ENCODE data around the gene HDDC2. TPM values are rescaled to one million over a fixed set of nuclear protein-coding genes. Genes with fewer than 3 reads are reported as not detected.

Gene HDDC2
- total and polyA plus RNA-seq, 2 experiments from 2014 or later, result 55.1 to 83.2 TPM

- Histone ChIP-seq H3K9ac (no peak overlapping the region), H3K4me2 (ENCODE audit: unreplicated experiment) (no peak overlapping the region), H3F3A (ENCODE audit: insufficient read depth) (peaks cover 22% of the 10 kb centered on the region), H3K36me3 (ENCODE audit: low read depth) (no peaks in the 10 kb centered on the region), H3K4me1 (ENCODE audit: insufficient read depth) (peaks cover 7% of the 10 kb centered on the region), H3K27ac (no peak overlapping the region), H2AFZ (no peak overlapping the region), H4K20me1 (ENCODE audit: insufficient read depth) (no peaks in the 10 kb centered on the region), H3K9me2 (ENCODE audit: insufficient read depth) (no peaks in the 10 kb centered on the region), H3K4me3 (no peak overlapping the region), H3K27me3 (replicated peaks; ENCODE audit: insufficient read depth) (peaks cover 6% of the 10 kb centered on the region; the same call in 1 of the 2 replicates), H3K9me3 (ENCODE audit: low read depth) (no peaks in the 10 kb centered on the region), H3K79me2 (ENCODE audit: insufficient read depth) (peaks cover 8% of the 10 kb centered on the region)
- DNase-seq, result no peak
- no peak for TF ChIP-seq EZH2phosphoT487 (IDR thresholded peaks at IDR 0.05; ENCODE audit: insufficient read depth, low read depth)
- no peak for TF ChIP-seq EZH2 (IDR thresholded peaks at IDR 0.05; ENCODE audit: insufficient read depth, poor library complexity, severe bottlenecking)
- in situ Hi-C loops (cut with MboI), result loop anchor here (10.0 kb wide), 2 partner anchors 430 to 650 kb away; partner anchors contain the start of gene HINT3
- 67 to 72% methylated on average over 3 of the region's 3 CpGs for WGBS, 2 experiments (ENCODE audit: low coverage in 1 of 2, low lambda C conversion rate in 2 of 2, missing lambda C conversion rate in 2 of 2)
These were observed 3.3 kb upstream of the HDDC2 start for GRCh38 chr6:125304970-125305660.

DNA sequence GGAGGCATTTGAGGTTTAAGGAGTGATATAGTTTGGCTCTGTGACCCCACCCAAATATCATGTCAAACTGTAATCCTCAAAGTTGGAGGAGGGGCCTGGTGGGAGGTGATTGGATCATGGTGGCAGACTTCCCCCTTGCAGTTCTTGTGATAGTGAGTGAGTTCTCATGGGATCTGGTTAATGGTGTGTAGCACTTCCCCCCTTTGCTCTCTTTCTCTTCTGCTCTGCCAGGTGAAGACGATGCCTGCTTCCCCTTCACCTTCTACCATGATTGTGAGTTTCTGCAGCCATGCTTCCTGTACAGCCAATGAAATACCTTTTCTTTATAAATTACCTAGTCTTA, 1.7 kb upstream of the HDDC2 start:
- H3K9me2 ChIP-seq (ENCODE audit: insufficient read depth), result no peaks in the 10 kb centered on the region
- H3K27ac ChIP-seq, result no peak overlapping the region
- in situ Hi-C loops (cut with MboI), result loop anchor here (10.0 kb wide), 2 partner anchors 429 to 651 kb away; partner anchors contain the start of gene HINT3
- H3K9ac ChIP-seq, result no peak overlapping the region
- WGBS, 2 experiments (ENCODE audit: low coverage in 1 of 2, low lambda C conversion rate in 2 of 2, missing lambda C conversion rate in 2 of 2), result 89 to 100% methylated on average over 1 of the region's 1 CpG
- DNase-seq, result no peak
- H3K79me2 ChIP-seq (ENCODE audit: insufficient read depth), result peaks cover 24% of the 10 kb centered on the region
- peaks cover 6% of the 10 kb centered on the region; the same call in 1 of the 2 replicates for H3K27me3 ChIP-seq (replicated peaks; ENCODE audit: insufficient read depth)
- no peaks in the 10 kb centered on the region for H4K20me1 ChIP-seq (ENCODE audit: insufficient read depth)
- no peaks in the 10 kb centered on the region for H3K9me3 ChIP-seq (ENCODE audit: low read depth)
- no peak overlapping the region for H2AFZ ChIP-seq
- H3K4me1 ChIP-seq (ENCODE audit: insufficient read depth), result peaks cover 13% of the 10 kb centered on the region
- H3K36me3 ChIP-seq (ENCODE audit: low read depth), result peaks cover 12% of the 10 kb centered on the region
- H3F3A ChIP-seq (ENCODE audit: insufficient read depth), result peaks cover 22% of the 10 kb centered on the region
- TF ChIP-seq EZH2phosphoT487 (IDR thresholded peaks at IDR 0.05; ENCODE audit: insufficient read depth, low read depth) (no peak), EZH2 (IDR thresholded peaks at IDR 0.05; ENCODE audit: insufficient read depth, poor library complexity, severe bottlenecking) (no peak)
- H3K4me2 ChIP-seq (ENCODE audit: unreplicated experiment), result no peak overlapping the region
- no peak overlapping the region for H3K4me3 ChIP-seq

GRCh38 chr6:125302840-125303511, 1.2 kb upstream of the HDDC2 start:
- Histone ChIP-seq H3K27me3 (replicated peaks; ENCODE audit: insufficient read depth) (peaks cover 6% of the 10 kb centered on the region; the same call in 1 of the 2 replicates), H3F3A (ENCODE audit: insufficient read depth) (peaks cover 22% of the 10 kb centered on the region), H3K4me3 (no peak overlapping the region), H3K9me2 (ENCODE audit: insufficient read depth) (no peaks in the 10 kb centered on the region), H3K9me3 (ENCODE audit: low read depth) (no peaks in the 10 kb centered on the region), H3K79me2 (ENCODE audit: insufficient read depth) (peaks cover 29% of the 10 kb centered on the region), H3K36me3 (ENCODE audit: low read depth) (peaks cover 17% of the 10 kb centered on the region), H3K4me2 (ENCODE audit: unreplicated experiment) (no peak overlapping the region), H3K9ac (no peak overlapping the region), H3K27ac (no peak overlapping the region), H2AFZ (peak overlapping the region; percentile 86), H4K20me1 (ENCODE audit: insufficient read depth) (no peaks in the 10 kb centered on the region), H3K4me1 (ENCODE audit: insufficient read depth) (peaks cover 13% of the 10 kb centered on the region)
- DNase-seq, result no peak
- in situ Hi-C loops (cut with MboI), result loop anchor here (10.0 kb wide), 2 partner anchors 428 to 652 kb away; partner anchors contain the start of gene HINT3
- TF ChIP-seq EZH2phosphoT487 (IDR thresholded peaks at IDR 0.05; ENCODE audit: insufficient read depth, low read depth), result no peak
- no peak for TF ChIP-seq EZH2 (IDR thresholded peaks at IDR 0.05; ENCODE audit: insufficient read depth, poor library complexity, severe bottlenecking)
- 53 to 57% methylated on average over 4 of the region's 4 CpGs for WGBS, 2 experiments (ENCODE audit: low coverage in 1 of 2, low lambda C conversion rate in 2 of 2, missing lambda C conversion rate in 2 of 2)

DNA sequence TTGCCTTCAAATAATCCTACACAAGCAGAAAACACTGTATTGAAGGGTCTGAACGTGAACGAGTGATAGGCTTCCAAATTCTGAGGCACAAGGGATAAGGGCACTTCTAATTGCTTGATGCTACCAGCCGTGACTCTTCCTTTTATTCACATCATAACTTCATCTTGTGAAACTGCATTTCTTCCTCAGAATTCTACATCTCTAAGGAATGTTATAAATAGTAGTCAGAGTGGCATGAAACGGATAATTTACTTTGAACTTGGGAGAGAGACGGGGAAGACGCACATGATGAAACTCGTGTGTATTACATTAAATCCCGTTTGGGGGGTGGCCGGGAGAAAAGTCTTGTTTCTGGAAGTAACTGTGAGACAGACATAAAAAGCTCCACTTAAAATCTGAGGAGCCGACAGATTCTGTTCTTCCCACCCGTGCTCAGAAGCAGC, 754 bp downstream of the HDDC2 start:
- Histone ChIP-seq H3K9me3 (ENCODE audit: low read depth) (no peaks in the 10 kb centered on the region), H2AFZ (peak overlapping the region; percentile 86), H3K4me2 (ENCODE audit: unreplicated experiment) (peak overlapping the region; percentile 94), H3K4me1 (ENCODE audit: insufficient read depth) (peaks cover 20% of the 10 kb centered on the region), H3F3A (ENCODE audit: insufficient read depth) (peaks cover 22% of the 10 kb centered on the region), H3K27me3 (replicated peaks; ENCODE audit: insufficient read depth) (peaks cover 3% of the 10 kb centered on the region; the same call in 1 of the 2 replicates), H3K4me3 (peak overlapping the region; percentile 82), H3K27ac (peak overlapping the region; percentile 61), H3K79me2 (ENCODE audit: insufficient read depth) (peaks cover 47% of the 10 kb centered on the region), H4K20me1 (ENCODE audit: insufficient read depth) (no peaks in the 10 kb centered on the region), H3K9ac (peak overlapping the region; percentile 86), H3K36me3 (ENCODE audit: low read depth) (peaks cover 32% of the 10 kb centered on the region), H3K9me2 (ENCODE audit: insufficient read depth) (no peaks in the 10 kb centered on the region)
- WGBS, 2 experiments (ENCODE audit: low coverage in 1 of 2, low lambda C conversion rate in 2 of 2, missing lambda C conversion rate in 2 of 2), result 0 to 1% methylated on average over 11 of the region's 11 CpGs
- in situ Hi-C loops (cut with MboI), result loop anchor here (10.0 kb wide), 2 partner anchors 426 to 654 kb away; partner anchors contain the start of gene HINT3
- peak; percentile 62 for DNase-seq
- TF ChIP-seq EZH2phosphoT487 (IDR thresholded peaks at IDR 0.05; ENCODE audit: insufficient read depth, low read depth), result no peak
- TF ChIP-seq EZH2 (IDR thresholded peaks at IDR 0.05; ENCODE audit: insufficient read depth, poor library complexity, severe bottlenecking), result no peak

All from GM23248 (cell line).